Mucosa of descending colon (tissue), 3 donors: ENCODE data around the gene ANO2. TPM values are rescaled to one million over a fixed set of nuclear protein-coding genes. Genes with fewer than 3 reads are reported as not detected.
A peak's percentile ranks its signal among the peaks of the same experiment; 100 is the strongest.

Source experiments
- ATAC-seq: fragments of 200-7000 bp; cut with Tn5 transposase; one replicate; pipeline ENCODE4 v1.9.1; 2020; ENCODE audit warnings: mild to moderate bottlenecking, moderate library complexity
- DNase-seq, 3 donors: peaks; one replicate each; pipeline ENCODE4 v3.0.0-alpha.2; 2020
- H3K36me3 ChIP-seq: fragments of 200-600 bp; one replicate; pipeline ENCODE4 v1.8.0; 2021; ENCODE audit warnings: low read depth, mild to moderate bottlenecking
- H3K4me1 ChIP-seq: fragments of 200-600 bp; one replicate; pipeline ENCODE4 v1.8.0; 2021; ENCODE audit warnings: low read depth, mild to moderate bottlenecking
- H3K4me3 ChIP-seq: fragments of 200-600 bp; one replicate; pipeline ENCODE4 v1.8.0; 2021; ENCODE audit warnings: mild to moderate bottlenecking
- H3K9me3 ChIP-seq: fragments of 200-600 bp; one replicate; pipeline ENCODE4 v1.8.0; 2021; ENCODE audit warnings: mild to moderate bottlenecking
- CTCF ChIP-seq: fragments of 200-600 bp; IDR thresholded peaks from one replicate; pipeline ENCODE4 v1.8.0; 2022; ENCODE audit warnings: antibody characterized with exemption, mild to moderate bottlenecking
- intact Hi-C, 2 donors: fragments of 100-400 bp; cut with DNase I in 1 of 2; cut with micrococcal nuclease in 1 of 2; formaldehyde crosslinking; loops; one replicate each; pipeline versions ENCODE4 v1.11.0 to v1.11.1; 2022; cut with DNase I, micrococcal nuclease
- total RNA-seq, 3 donors: library from RNA; stranded (reverse); fragmentation: NEBNext Ultra II Directional in 2 of 3; extraction: Animal tissue kit (Norgen Biotek cat#: 25700) in 2 of 3; gene quantifications; one replicate each; pipeline versions ENCODE4 v1.2.1 to v1.2.4, GENCODE V29; 2021 to 2023
- donor health status: DM: no; HTN: no; CAD: no; lungs with moderate emphysema.
- donor health status: DM: no; HTN: no; CAD: no.
- donor health status: DM: no; HTN: yes; CAD: no.

The ANO2 gene
- total RNA-seq, 3 donors from 2014 or later: 0.58 to 5.1 (median 3.1) TPM

DNA sequence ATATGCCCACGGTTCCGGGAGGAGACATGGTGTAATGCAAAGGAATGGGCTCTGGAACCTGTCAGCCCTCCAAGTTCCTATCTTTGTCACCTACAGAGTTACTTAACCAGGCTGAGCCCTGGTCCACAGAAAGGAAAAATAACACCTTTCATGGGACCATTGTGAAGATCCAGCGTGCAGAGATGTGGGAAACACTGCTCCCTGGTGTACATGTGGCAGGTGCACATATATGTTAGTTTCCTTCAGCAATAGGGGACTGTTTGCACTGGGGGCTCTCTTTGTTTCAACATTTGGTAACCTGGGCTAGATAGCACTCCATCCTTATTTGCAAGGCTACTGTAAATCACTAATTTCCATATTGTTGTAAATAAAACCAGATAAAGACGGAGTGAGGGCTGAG is 72.3 kb downstream of the ANO2 start:
- no peaks in the 10 kb centered on the region for H3K4me1 ChIP-seq
- peak in 1 of 3 donors; percentile 2 for DNase-seq
- ATAC-seq: no peak
- intact Hi-C loops: no loop called here
- no peaks in the 10 kb centered on the region for H3K36me3 ChIP-seq
- no peak overlapping the region for H3K4me3 ChIP-seq
- no peak for TF ChIP-seq CTCF
- H3K9me3 ChIP-seq: no peaks in the 10 kb centered on the region

DNA sequence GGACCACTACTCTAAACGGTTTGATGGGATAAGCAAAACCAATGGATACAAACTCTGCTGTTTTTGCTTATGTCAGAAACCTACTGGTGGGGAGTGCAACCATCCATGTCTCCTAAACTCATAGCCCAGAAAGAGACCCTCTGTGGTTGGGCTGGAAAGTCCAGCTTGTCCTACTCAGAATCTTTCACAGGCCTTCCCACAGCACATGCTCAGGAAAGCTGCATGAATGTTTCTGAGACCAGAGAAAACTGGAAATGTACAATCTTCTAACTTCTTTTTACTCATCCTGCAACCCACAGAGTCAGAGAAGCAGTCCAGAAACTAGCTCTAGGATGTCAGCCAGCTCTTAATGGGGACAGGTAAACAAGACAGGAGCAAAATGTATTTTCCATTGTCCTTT is 73.3 kb downstream of the ANO2 start:
- H3K4me3 ChIP-seq: no peak overlapping the region
- intact Hi-C loops: no loop called here
- ATAC-seq: no peak
- DNase-seq: no peak
- no peak for TF ChIP-seq CTCF
- no peaks in the 10 kb centered on the region for H3K9me3 ChIP-seq
- no peaks in the 10 kb centered on the region for H3K36me3 ChIP-seq
- H3K4me1 ChIP-seq: no peaks in the 10 kb centered on the region

GRCh38 chr12:5870183-5870582 is 74.9 kb downstream of the ANO2 start:
- no peaks in the 10 kb centered on the region for H3K9me3 ChIP-seq

DNA sequence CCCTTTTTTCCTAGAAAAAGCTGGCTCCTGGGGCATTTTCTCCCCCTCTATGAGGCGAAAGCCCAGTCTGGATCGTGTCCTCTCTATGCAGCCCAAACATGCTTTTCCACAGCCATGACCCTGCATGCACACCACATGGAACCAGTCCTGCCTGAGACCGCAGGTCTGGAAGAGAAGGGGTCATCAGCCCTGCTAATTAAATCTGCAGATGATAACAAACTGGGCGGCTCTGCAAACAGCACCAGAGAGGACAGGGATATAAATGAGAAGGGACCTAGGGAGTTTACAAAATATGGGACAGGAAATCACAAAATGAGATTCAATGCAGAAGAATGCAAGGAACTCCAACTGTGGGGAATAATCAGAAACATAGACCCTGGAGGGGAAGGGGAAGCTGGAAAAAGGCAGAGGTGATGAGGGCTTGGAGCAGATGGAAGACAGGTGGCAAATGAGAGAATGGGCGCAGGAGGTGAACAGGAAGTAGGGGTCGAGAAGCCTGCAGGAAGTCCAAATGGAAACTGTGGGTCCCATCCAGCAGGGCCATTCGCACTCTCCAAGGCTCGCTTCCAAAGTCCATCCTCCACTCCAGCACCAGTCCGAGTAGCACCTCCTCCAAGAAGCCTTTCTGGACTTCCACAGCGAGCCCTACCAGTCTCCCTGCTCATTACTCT is 76.3 kb downstream of the ANO2 start:
- DNase-seq: no peak
- Histone ChIP-seq H3K9me3 (no peaks in the 10 kb centered on the region), H3K36me3 (no peaks in the 10 kb centered on the region), H3K4me1 (no peaks in the 10 kb centered on the region), H3K4me3 (no peak overlapping the region)
- TF ChIP-seq CTCF: no peak
- intact Hi-C loops: no loop called here
- no peak for ATAC-seq

More at GRCh38 chr12:5870183-5870582, 74.9 kb downstream of the ANO2 start:
- intact Hi-C loops: no loop called here
- no peak for TF ChIP-seq CTCF
- ATAC-seq (no peak), DNase-seq (no peak)
- no peaks in the 10 kb centered on the region for H3K36me3 ChIP-seq
- H3K4me3 ChIP-seq: no peak overlapping the region
- no peaks in the 10 kb centered on the region for H3K4me1 ChIP-seq

DNA sequence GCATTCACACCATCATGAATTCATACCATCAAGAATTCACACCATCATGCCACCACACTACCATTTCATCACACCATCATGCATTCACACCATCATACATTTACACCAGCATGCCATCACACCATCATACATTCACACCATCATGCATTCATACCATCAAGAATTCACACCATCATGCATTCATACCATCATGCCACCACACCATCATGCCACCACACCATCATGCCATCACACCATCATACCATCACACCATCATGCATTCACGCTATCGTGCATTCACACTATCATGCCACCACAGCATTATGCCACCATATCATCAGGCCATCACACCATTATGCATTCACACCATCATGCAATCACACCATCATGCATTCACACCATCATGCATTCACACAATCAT is 79.7 kb downstream of the ANO2 start:
- no peak for TF ChIP-seq CTCF
- no peaks in the 10 kb centered on the region for H3K4me1 ChIP-seq
- H3K4me3 ChIP-seq: no peak overlapping the region
- no peak for DNase-seq
- no peaks in the 10 kb centered on the region for H3K36me3 ChIP-seq
- no peak for ATAC-seq
- intact Hi-C loops: no loop called here
- no peaks in the 10 kb centered on the region for H3K9me3 ChIP-seq

DNA sequence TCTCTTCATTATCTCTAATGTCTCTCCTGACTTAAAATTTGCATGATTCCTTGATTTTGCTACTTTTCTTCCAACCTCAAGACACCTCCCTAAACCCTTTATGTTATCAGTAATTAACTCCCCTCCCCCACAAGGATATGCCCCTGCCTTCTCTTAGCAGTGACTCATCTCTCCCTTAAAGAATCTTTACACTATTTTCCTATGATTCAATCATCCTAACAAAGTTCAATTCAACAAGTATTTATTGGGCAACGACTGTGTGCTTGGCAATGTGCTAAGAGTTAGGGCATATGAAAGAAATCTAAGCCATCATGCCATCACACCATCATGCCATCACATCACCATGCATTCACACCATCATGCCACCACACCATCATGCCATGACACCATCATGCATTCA is 80.1 kb downstream of the ANO2 start:
- ATAC-seq (no peak), DNase-seq (no peak)
- intact Hi-C loops: no loop called here

More for the DNA sequence above, 80.1 kb downstream of the ANO2 start:
- H3K9me3 ChIP-seq: no peaks in the 10 kb centered on the region
- no peak for TF ChIP-seq CTCF
- H3K36me3 ChIP-seq: no peaks in the 10 kb centered on the region
- H3K4me1 ChIP-seq: no peaks in the 10 kb centered on the region
- H3K4me3 ChIP-seq: no peak overlapping the region
